Fibroblast of villous mesenchyme (primary cell): ENCODE data around the gene AJAP1. TPM values are rescaled to one million over a fixed set of nuclear protein-coding genes. Genes with fewer than 3 reads are reported as not detected.

Source experiments
- DNase-seq: peaks from one replicate; pipeline ENCODE4 v3.0.0-alpha.2; 2010; ENCODE audit warnings: low read depth
- H3K4me3 ChIP-seq: 2 replicates; pipeline ENCODE4 v1.5.1; 2011; ENCODE audit warnings: low read depth, mild to moderate bottlenecking, low read length
- total RNA-seq: library from RNA; depleted of rRNA; stranded (reverse); fragments of >200 nt; gene quantifications from 2 replicates; pipeline ENCODE4 v1.2.3, GENCODE V29; 2012
- TF ChIP-seq, protein P1 (sequence below): IDR thresholded peaks from 2 replicates; pipeline ENCODE4 v1.5.1; 2012; ENCODE audit warnings: low read depth, mild to moderate bottlenecking, low read length; ENCODE audit not compliant: insufficient read depth

AJAP1 gene
- total RNA-seq, 1 donor, result under 0.01 TPM

DNA sequence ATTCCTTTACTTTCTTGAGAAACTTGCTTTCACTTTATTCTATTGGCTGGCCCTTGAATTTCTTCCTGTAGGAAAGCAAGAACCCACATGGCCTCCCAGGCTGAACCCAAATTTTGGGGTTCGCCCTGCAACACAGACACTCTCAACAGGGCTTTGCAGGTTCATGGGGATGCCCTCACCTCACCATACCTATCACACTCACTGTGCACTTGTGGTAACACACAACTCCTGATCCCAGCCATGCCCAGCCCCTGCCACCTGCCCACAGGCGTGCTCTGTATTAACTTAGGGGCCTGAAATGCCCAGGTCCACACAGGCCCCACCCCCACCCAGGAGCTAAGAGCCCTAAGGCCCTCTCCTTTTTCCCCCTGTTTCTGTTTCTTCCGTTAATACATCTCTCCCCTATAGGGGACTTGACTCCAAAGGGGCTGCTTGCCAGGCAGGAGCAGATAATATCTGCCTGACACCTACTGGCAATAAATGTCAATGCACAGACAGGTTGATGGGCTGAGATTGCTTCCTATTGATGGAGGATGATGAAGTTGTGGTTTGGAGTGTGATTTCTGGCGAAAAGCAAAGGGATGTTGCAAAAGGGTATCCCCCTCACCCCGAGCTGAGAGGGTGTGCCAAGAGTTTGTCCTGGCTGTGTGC is 171.5 kb downstream of the AJAP1 start:
- TF ChIP-seq, protein P1, sequence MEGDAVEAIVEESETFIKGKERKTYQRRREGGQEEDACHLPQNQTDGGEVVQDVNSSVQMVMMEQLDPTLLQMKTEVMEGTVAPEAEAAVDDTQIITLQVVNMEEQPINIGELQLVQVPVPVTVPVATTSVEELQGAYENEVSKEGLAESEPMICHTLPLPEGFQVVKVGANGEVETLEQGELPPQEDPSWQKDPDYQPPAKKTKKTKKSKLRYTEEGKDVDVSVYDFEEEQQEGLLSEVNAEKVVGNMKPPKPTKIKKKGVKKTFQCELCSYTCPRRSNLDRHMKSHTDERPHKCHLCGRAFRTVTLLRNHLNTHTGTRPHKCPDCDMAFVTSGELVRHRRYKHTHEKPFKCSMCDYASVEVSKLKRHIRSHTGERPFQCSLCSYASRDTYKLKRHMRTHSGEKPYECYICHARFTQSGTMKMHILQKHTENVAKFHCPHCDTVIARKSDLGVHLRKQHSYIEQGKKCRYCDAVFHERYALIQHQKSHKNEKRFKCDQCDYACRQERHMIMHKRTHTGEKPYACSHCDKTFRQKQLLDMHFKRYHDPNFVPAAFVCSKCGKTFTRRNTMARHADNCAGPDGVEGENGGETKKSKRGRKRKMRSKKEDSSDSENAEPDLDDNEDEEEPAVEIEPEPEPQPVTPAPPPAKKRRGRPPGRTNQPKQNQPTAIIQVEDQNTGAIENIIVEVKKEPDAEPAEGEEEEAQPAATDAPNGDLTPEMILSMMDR, result no peak
- DNase-seq, result no peak
- H3K4me3 ChIP-seq, result no peak overlapping the region

DNA sequence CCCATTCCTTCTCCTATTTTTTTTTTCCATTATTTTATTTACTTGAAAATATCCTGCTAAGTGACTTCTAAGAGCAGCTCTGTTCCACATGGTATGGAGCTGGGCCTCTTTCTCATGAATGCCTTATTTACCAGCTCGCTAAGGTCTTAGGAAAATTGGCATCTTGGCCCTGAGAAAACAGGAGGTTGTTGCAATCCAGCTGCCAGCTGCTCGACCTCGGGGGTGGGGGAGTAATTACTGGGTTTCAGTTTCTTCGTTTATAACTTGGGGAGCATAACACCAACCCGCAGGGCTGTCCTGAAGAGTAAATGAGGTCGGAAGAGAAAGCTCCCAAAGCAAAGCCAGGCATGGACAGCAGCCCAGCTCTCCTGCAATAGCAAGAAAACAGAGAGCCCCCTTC is 176.3 kb downstream of the AJAP1 start:
- TF ChIP-seq, protein P1, result no peak
- DNase-seq, result no peak
- no peak overlapping the region for H3K4me3 ChIP-seq

GRCh38 chr1:4836574-4836973 is 182.2 kb downstream of the AJAP1 start:
- no peak overlapping the region for H3K4me3 ChIP-seq
- no peak for DNase-seq
- TF ChIP-seq, protein P1, result no peak

DNA sequence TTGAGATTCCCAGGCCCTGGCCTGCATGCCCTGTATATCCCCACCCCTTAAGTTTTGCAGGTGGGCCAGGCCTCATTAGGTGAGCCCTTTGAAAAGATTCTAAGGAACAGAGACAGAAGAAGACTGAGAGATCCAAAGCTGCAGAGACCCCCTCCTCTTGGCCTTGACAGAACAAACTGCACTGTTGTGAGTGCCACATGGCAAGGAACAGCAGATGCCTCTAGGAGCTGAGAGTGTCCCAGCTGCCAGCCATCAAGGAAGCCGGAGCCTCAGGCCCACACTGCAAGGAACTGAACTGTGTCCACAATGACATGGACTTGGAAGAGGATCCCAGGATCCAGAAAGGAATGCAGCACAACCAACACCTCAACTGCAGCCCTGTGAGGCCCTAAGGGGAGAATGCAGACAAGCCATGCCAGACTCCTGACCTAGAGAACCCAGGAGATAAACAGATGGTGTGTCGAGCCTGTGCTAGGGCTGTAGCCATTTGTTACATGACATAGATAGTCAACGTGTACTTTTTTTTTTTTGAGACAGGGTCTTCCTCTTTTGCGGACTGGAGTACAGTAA is 182.7 kb downstream of the AJAP1 start:
- DNase-seq, result no peak
- no peak overlapping the region for H3K4me3 ChIP-seq
- TF ChIP-seq, protein P1, result no peak

- TF ChIP-seq, protein P1, result no peak
- no peak for DNase-seq
- no peak overlapping the region for H3K4me3 ChIP-seq
Measured at GRCh38 chr1:4837752-4838151, 183.3 kb downstream of the AJAP1 start.

DNA sequence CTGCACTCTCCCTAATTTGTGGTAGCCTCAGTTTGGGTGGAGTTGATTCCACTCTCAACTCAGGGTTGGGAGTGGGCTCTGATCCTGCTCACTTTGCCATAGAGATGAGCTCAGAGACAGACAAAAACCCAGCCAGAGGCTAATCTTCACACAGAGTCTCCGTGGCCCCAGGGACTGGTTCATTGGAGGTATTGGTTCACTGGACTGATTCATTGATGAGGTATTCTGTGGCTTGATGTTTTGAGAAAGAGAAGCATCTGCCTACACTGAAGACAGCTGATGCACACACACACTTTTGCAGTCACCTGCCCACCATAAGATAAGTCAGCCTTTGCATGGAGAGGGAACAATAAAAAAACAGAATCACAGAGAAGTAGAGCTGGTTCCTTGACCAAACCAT is 183.8 kb downstream of the AJAP1 start:
- DNase-seq, result no peak
- no peak overlapping the region for H3K4me3 ChIP-seq
- TF ChIP-seq, protein P1, result no peak
